Stimulated activated effector memory CD8-positive, alpha-beta T cell treated with anti-CD3 and anti-CD28 coated beads, Interleukin-12 subunit alpha, Interleukin-12 subunit beta, amount 100 ng/mL, for 72 hours (primary cell): ENCODE data around the gene SRBD1.

ENCODE experiments used
- ATAC-seq: fragments of 150-1000 bp; cut with Tn5 transposase; 2 replicates; pipeline ENCODE4 v1.10.0; 2021
- DNase-seq, 2 donors: peaks; one replicate each; pipeline ENCODE4 v3.0.0; 2021 to 2022; ENCODE audit warnings: low spot score in 2 of 2
- H3K27ac Mint-ChIP-seq: one replicate; pipeline ENCODE4 v1.8.0; 2022; ENCODE audit warnings: mild to moderate bottlenecking, mixed read lengths
- H3K36me3 Mint-ChIP-seq: one replicate; pipeline ENCODE4 v1.8.0; 2022; ENCODE audit warnings: mild to moderate bottlenecking, mixed read lengths
- H3K4me1 Mint-ChIP-seq: one replicate; pipeline ENCODE4 v1.8.0; 2022; ENCODE audit warnings: mixed read lengths
- H3K4me3 Mint-ChIP-seq: one replicate; pipeline ENCODE4 v1.8.0; 2022; ENCODE audit warnings: mild to moderate bottlenecking, mixed read lengths
- H3K9me3 Mint-ChIP-seq: one replicate; pipeline ENCODE4 v1.8.0; 2022; ENCODE audit warnings: mixed read lengths

Gene SRBD1

DNA sequence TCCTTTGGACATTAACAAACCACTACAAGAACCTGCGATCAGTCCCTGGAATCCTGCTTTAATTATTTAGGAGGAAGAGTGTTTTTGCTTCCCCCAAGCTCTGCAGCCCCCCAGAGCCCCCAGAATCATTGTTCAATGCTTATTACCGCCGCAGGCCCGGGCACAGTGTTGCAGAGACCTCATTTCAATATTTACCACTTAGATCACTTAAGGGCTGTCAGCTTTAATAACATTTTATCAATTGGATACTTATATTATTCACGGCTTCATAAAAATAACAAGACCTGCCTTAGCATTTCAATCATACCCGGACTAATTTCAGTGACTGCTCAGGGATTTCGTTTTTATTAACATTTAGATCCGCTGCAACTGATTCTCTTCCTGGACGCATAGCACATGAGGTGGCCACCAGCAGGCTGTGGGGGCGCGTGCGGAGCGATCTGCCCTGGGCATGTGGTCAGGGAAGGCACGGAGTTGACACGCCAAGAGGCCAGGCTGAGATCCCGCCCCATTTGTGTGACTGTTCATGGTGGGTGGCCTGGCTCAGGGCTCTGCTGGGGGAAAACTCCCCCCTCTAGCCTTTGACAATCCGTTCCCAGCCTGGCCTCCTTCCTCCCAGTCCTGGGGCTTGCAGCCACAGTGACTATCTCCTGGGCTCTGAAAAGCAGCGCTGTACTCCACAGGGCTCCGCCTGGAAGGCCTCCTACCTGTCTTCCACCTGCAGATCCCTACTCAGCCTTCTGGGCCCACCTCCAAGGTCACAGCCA lies 267.6 kb downstream of the SRBD1 start:
- no peak overlapping the region for H3K4me3 Mint-ChIP-seq
- no peaks in the 10 kb centered on the region for H3K9me3 Mint-ChIP-seq
- DNase-seq, result no peak
- no peaks in the 10 kb centered on the region for H3K4me1 Mint-ChIP-seq
- H3K36me3 Mint-ChIP-seq, result no peaks in the 10 kb centered on the region
- ATAC-seq, result no peak
- H3K27ac Mint-ChIP-seq, result no peak overlapping the region

DNA sequence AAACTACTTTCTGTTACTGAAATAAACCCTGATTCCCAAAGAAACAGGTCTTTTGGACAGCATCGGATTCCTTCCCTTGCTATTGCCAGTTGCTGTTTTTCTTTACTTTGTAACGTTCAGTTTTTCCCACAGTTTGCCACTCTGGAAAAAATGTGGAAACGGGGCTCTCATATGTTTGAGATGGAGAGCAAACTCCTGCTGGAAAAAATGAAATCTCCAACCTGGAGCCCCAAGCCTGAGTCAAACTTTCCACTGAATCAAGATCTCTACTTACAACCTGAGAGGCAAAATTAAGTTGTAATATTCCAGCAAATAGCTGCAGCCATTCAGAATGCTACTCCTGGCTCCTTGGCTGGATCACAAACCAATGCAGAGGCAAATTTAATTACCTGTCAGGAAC lies 270.7 kb downstream of the SRBD1 start:
- Mint-ChIP-seq H3K4me1 (no peaks in the 10 kb centered on the region), H3K27ac (no peak overlapping the region), H3K9me3 (no peaks in the 10 kb centered on the region), H3K36me3 (no peaks in the 10 kb centered on the region), H3K4me3 (no peak overlapping the region)
- no peak for ATAC-seq
- DNase-seq, result no peak

DNA sequence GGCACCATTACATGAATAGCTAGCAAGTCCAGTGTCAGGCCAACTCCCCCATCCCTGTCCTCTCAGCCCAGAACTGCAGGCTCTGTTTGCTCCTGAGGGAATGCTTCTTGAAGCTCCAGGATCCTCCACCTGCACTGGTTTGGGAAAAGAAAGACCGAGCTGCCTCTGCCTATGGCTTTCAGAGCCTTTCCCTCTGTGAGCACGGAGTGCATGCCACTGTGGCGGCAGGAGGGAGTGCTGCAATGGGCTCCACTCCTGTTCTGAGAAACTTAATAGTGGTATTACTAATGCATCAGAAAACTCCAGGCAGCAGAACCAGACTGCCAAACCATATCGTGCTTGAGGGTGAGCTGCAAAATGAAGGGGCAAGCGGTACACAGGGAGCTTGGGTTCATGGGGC lies 271.8 kb downstream of the SRBD1 start:
- H3K27ac Mint-ChIP-seq, result no peak overlapping the region
- H3K9me3 Mint-ChIP-seq, result no peaks in the 10 kb centered on the region
- ATAC-seq, result no peak
- H3K4me1 Mint-ChIP-seq, result no peaks in the 10 kb centered on the region
- no peak for DNase-seq
- H3K36me3 Mint-ChIP-seq, result no peaks in the 10 kb centered on the region
- no peak overlapping the region for H3K4me3 Mint-ChIP-seq
